ELR (cell line): ENCODE measurements around the gene SRPRB.

Experiments used
- DNase-seq: peaks from one replicate; pipeline ENCODE4 v3.0.0-alpha.2; 2015; ENCODE audit warnings: low read depth

SRPRB gene

DNA sequence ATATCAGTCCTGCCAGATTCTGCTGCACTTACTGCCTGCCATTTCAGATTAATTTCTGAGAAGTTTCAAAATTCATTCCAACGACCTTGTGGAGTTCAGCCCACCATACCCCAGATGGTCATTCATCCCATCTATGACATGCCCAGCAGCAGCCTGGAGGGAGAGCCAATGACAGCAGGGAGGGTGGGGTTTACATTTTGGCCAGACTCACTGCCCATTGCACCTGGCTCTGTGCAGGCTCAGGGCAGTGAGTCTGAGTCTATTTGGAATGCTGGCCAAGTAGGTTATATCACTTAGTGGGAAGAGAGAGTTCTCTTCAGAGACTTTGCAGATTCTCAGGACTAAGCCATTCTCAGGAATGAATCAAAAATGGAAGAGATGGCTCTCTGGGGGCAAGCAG is 21.5 kb downstream of the SRPRB start:
- DNase-seq: no peak

DNA sequence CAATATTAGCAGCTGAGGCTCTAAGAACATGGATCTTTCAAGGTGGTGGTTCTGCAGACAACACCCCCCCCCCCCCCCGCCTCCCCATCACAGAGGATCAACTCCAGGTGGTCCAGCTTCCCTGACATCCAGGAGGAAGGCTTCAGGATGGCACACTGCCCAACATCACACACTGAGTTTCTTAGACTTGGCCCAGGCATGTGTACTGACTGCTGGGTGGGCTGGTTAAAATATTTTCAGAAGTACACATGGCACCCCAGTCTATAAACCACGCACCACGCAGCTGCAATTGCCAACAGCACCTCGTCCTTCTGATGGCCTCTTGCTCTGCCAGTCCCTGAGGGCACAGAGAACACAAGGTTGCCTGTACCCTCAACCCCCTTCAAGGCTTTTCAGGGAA is 22.1 kb downstream of the SRPRB start:
- no peak for DNase-seq

GRCh38 chr3:133828576-133829309 is 23.1 kb downstream of the SRPRB start:
- DNase-seq: no peak

DNA sequence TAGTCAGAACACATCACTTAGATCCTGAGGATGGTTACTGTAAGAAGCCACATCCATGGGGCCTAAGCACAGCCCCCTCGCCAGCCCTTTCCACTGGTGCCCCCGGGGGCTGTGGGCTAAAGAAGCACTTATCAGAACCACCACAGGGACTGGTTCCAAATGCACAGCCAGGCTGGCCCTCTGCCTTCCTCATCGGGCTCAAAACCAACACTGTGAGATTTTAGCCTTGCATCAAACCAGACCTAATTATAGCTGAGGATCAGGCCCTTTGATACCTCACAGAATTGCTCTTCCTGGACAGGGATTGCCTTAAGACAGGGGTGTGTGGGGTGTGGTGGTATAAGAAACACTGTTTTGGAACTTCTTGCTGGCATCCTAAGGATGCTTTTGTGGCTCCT is 23.7 kb downstream of the SRPRB start:
- no peak for DNase-seq

- no peak for DNase-seq
Measured at GRCh38 chr3:133830071-133830470, 24.5 kb downstream of the SRPRB start.

DNA sequence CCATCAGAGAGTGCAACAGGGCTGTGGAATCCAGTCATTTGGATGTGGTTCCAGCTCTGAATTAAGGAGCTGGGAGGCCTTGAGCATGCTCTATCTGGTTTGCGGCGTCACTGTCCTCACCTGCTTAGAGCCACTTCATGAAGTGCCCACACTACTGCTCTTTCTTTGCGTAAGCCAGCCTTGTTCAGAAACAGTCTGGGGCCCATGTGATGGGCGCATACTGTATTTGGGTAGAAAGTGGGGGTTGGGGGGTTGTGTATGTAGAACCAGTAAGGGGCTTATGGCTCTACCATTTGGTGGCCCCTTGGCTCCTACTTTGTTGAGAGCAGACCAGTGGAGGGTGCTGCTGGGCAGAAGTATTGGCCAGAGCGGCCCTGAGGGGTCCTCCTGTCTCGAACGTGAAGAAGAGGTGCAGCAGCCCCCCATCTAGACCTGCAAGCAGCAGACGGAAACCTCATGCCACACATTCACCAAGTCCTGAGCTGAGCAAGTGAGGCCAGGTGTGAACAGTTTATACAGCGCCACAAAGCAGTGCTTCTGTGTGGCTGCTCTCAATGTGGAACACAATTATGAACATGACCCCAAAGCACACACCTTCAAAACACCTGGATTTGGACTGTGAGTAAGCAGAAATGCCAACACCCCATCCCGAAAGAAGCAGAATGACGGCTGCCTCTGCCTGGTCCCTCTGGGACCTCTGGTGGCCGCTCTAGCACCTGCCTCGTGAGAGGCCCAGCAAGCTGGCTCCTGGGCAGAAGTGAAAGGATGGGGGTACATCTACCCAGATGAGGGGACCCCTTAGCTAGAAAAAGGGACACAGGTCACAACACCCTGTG is 26.6 kb downstream of the SRPRB start:
- DNase-seq: no peak

GRCh38 chr3:133832802-133833144 is 27.2 kb downstream of the SRPRB start:
- no peak for DNase-seq

DNA sequence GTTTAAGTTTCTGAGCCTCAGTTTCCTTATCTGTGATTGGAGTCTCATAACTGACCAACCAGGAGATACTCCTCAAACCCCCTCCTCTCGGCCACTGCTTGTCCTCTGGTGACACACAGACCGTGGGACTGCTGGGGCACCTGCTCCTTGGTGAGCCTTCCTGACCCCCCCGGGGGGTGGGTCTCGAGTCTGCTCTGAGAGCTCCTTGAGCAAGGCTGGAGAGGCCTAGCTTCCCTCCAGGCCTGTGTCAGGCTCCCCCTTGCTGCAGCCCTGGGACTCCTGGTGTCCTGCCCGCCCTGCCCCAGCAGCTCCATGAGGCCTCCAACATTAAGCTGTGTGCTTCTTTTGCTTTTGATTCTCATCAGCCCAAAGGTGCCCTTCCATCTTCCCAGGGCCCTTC is 27.7 kb downstream of the SRPRB start:
- no peak for DNase-seq

- DNase-seq: no peak
Measured at GRCh38 chr3:133833880-133834620, 28.4 kb downstream of the SRPRB start.

DNA sequence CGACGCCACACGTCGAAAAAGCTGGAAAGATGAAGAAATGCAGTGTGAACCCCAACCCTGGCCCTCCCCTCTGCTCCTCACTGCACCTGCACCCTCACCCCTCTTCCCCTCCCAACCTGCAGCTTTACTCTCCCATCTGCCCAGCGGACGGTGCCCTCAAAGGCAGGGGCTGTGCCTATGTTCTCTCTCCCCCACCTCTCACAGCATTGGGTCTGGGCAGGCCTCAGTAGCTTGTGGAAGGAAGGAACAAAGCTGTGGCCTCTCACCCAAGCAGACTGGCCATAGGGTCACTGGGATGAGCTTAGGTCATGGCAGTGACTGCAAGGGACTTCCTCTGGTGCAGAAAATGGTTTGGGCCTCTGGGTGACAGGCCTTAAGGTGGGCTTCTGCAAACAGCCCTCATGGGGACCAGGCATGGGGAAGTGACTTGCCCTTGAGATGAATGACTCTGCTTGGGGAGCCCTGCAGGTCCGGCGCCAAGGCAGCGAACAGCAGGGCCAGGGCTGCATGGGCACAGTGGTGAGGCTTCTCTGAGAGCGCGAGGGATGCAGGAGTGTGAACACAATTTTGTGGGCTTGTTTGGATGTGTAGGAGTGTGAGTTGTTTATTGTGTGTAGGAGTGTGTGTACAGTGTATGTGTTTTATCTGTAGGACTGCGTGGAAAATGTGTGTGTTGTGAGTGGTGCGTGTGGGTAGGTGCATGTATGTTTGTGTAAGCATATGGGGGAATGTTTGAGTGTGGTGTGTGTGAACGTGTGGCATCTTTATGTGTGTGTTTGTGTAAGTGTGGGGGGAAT is 29.2 kb downstream of the SRPRB start:
- DNase-seq: no peak

DNA sequence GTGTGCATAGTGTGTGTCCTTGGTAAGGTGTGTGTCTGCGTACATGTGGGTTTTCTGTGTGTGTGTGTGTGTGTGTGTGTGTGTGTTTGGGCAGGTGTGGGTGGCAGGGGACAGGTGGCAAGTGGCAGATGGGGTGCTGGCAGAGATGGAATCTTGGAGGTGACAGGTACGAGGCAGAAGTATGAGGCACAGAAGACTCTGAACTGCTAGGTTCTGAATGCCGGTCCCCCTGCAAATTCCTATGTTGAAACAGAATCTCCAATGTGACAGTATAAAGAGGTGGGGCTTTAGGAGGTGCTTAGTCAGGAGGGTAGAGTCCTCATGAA is 29.8 kb downstream of the SRPRB start:
- no peak for DNase-seq

- DNase-seq: no peak
Measured at GRCh38 chr3:133835961-133836360, 30.3 kb downstream of the SRPRB start.

- DNase-seq: no peak
Measured at GRCh38 chr3:133836497-133837158, 31.0 kb downstream of the SRPRB start.

DNA sequence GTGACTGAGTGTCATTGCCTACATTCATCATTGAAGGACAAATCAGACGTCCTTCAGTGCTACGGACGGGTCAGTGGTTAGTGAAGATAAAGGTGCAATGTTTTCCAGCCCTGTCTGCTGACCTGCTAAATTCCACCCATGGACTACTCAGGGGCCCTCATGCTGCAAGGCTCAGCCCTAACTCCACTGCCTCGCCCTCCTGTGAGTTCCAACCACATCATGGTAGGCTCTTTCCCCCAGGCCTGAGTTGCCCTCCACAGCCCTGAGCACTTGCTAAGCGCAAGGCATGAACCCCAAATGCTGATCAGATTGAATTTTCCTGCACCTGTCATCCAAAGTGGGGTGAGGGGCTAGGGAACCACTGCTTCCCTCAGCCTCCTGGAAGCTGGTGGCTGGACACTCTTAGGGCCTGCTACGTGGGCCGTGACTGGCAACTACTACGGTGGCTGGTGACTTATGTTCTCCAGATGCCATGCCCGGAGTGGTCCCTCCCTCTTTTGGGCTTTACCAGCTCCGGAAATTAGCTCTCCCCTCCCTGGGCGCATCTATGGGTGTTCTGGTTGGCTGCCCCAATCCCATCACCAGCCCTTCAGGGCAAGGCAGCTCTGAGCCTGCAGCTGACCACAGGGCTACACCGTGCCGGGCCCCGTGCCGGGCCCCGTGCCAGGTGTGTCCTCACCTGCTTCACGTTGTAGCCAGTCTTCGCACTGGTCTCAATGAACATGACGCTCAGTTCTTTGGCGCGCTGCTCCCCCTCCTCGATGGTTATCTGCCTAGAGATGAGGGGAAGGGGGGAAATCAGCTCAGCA is 32.1 kb downstream of the SRPRB start:
- no peak for DNase-seq

- DNase-seq: no peak
Measured at GRCh38 chr3:133838296-133838789, 32.7 kb downstream of the SRPRB start.

DNA sequence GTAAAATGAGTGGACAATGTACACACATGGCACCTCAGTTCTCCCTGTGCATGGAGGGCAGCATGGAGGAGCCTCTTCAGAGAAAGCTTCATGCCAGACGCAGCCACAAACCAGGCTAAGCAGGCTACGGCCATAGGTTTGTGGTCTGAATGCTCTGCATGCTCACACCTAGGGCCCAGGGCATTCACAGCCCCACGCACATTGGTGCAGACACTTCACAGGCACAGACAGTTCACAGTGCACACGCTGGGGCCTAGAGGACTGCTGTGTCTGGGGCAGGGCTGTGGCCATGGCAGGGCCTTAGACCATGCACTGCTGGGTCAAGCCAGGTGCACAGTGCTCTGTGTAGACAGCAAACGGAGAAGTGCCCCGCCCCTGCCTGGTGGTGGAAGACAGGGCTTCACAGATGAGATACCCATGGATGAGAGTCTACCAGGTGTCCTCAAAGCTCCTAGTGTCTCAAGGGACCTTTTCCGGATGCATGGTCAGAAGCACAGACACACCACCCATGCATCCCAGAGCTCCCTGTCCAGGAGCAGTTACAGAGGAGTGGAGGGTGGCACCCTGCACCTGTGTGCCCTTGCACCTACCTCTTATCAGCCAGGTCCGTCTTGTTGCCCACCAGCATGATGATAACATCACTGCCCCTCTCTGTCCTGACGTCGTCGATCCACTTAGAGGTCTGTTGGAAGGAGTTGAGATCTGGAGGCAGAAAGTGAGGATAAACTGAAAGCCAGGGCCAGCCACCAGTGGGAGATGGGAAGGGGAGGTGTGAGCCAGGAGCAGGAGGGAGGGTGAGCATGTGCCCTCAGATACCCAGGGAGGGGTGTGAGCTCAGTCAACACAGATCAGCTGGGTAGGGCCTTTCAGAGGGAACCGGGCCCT is 33.5 kb downstream of the SRPRB start:
- DNase-seq: no peak

DNA sequence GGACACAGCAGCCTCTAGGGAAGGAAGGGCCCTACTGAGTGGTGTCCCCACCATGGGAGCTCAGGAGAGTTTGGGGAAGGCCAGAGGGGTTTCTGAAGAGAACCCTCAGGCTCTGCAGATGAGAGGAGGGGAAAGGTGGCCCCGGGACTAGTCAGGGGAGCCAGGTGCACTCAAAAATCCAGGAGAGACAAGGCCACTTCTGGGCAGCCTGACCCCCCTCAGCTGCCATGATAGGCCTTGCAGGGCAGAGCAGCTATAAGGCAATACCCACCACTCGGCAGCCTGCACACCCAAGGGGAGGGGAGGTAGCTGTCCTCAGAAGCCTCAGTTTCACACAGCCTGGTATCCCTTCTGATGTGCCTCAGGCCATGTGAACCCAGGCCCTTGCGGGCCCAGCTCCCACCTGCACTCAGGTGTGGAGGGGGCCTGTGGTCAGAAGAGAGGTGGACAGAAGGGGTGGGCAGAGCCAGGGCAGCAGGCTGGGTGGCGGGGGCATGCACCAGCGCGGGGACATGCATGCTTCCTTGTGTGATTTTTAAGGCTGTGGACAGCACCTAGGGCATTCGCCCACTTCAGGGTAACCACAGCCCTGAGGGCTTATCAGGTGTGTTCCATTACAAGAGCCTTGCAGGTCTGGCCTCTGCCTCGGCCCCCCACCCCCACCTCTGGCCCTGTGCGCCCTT is 34.6 kb downstream of the SRPRB start:
- DNase-seq: no peak

DNA sequence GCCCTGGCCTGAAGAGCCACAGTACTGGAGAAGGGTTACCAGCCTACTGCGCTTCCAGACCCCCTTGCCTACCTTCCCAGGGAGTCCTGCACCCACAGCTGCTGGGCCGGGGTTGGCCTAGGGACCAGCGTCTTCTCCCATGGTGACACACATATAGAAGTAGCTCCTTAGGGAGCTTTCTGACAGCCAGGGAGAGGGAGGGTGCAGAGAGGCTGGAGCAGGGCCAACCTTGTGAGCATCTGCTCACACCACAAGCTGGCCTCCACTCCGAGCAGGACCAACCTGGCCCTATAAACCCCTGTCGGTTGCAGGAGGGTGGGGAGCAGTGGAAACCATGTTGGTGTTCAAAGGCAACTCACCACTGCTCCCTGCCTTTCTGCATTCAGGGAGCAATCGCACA is 35.2 kb downstream of the SRPRB start:
- DNase-seq: no peak

GRCh38 chr3:133841196-133841595 is 35.6 kb downstream of the SRPRB start:
- DNase-seq: no peak
